ENCODE results near the gene EHMT1.

- TF ChIP-seq ARNT (IDR thresholded peaks at IDR 0.05) (no peak), SUZ12 (IDR thresholded peaks at IDR 0.05) (no peak), BHLHE40 (IDR thresholded peaks at IDR 0.05; ENCODE audit: borderline replicate concordance) (no peak), CTBP1 (IDR thresholded peaks at IDR 0.05; ENCODE audit: borderline replicate concordance) (no peak), SP1 (IDR thresholded peaks at IDR 0.05) (no peak), ELF4 (IDR thresholded peaks at IDR 0.05) (no peak), FOXM1 (IDR thresholded peaks at IDR 0.05; ENCODE audit: borderline replicate concordance) (no peak)
Measured at GRCh38 chr9:137669261-137669672, 50.5 kb downstream of the EHMT1 start.

All from HEK293T (cell line).